Lower lobe of right lung (tissue), 2 donors: ENCODE measurements around the gene FGF14. TPM values are rescaled to one million over a fixed set of nuclear protein-coding genes. Genes with fewer than 3 reads are reported as not detected.
"Not testable (repeated sequence)": the region's sequence is repeated elsewhere in the genome, so short reads cannot be mapped to it uniquely, and the experiment has no call there.

ENCODE experiments used
- ATAC-seq, 2 donors: fragments of 200-7000 bp; cut with Tn5 transposase; one replicate each; pipeline ENCODE4 v1.9.1; 2020 to 2022; ENCODE audit warnings: mild to moderate bottlenecking in 2 of 2, moderate library complexity in 2 of 2
- DNase-seq: peaks from one replicate; pipeline ENCODE4 v3.0.0-alpha.2; 2020
- H3K27ac ChIP-seq: fragments of 200-600 bp; one replicate; pipeline ENCODE4 v1.8.0; 2022
- H3K27me3 ChIP-seq: fragments of 200-600 bp; one replicate; pipeline ENCODE4 v1.8.0; 2022; ENCODE audit warnings: low read depth
- H3K36me3 ChIP-seq: fragments of 200-600 bp; one replicate; pipeline ENCODE4 v1.8.0; 2022; ENCODE audit warnings: mild to moderate bottlenecking
- H3K4me1 ChIP-seq: fragments of 200-600 bp; one replicate; pipeline ENCODE4 v1.8.0; 2022
- H3K4me3 ChIP-seq: fragments of 200-600 bp; one replicate; pipeline ENCODE4 v1.8.0; 2022; ENCODE audit warnings: mild to moderate bottlenecking
- H3K9me3 ChIP-seq: fragments of 200-600 bp; one replicate; pipeline ENCODE4 v1.8.0; 2022
- CTCF ChIP-seq: fragments of 200-600 bp; IDR thresholded peaks from one replicate; pipeline ENCODE4 v1.8.0; 2022; ENCODE audit warnings: antibody characterized with exemption, mild to moderate bottlenecking
- intact Hi-C: fragments of 100-400 bp; cut with DNase I; formaldehyde crosslinking; loops from one replicate; pipeline ENCODE4 v1.11.0; 2022
- total RNA-seq: library from RNA; stranded (reverse); fragmentation: NEBNext Ultra II Directional; extraction: Animal tissue kit (Norgen Biotek cat#: 25700); gene quantifications from one replicate; pipeline ENCODE4 v1.2.1, GENCODE V29; 2021
- donor health status: DM: no; HTN: yes; CAD: no; lungs with severe emphysema.

Gene FGF14
- total RNA-seq, 1 donor from 2014 or later: 5.0 TPM

GRCh38 chr13:101846701-101847100 lies 555.1 kb downstream of the FGF14 start:
- intact Hi-C loops: no loop called here
- Histone ChIP-seq H3K9me3 (no peaks in the 10 kb centered on the region), H3K4me1 (no peaks in the 10 kb centered on the region), H3K36me3 (no peaks in the 10 kb centered on the region), H3K27me3 (no peaks in the 10 kb centered on the region), H3K4me3 (no peak overlapping the region), H3K27ac (no peak overlapping the region)
- ATAC-seq (no peak), DNase-seq (no peak)
- TF ChIP-seq CTCF: no peak

GRCh38 chr13:101846249-101846648 lies 555.6 kb downstream of the FGF14 start:
- Histone ChIP-seq H3K4me1 (no peaks in the 10 kb centered on the region), H3K27me3 (no peaks in the 10 kb centered on the region), H3K4me3 (no peak overlapping the region), H3K36me3 (no peaks in the 10 kb centered on the region), H3K27ac (no peak overlapping the region), H3K9me3 (no peaks in the 10 kb centered on the region)
- ATAC-seq (no peak), DNase-seq (no peak)
- no peak for TF ChIP-seq CTCF
- intact Hi-C loops: no loop called here

GRCh38 chr13:101845245-101846020 lies 556.4 kb downstream of the FGF14 start:
- no peak overlapping the region for H3K27ac ChIP-seq
- no peaks in the 10 kb centered on the region for H3K36me3 ChIP-seq
- ATAC-seq (no peak), DNase-seq (no peak)
- no peaks in the 10 kb centered on the region for H3K27me3 ChIP-seq
- TF ChIP-seq CTCF: no peak
- H3K9me3 ChIP-seq: no peaks in the 10 kb centered on the region
- no peaks in the 10 kb centered on the region for H3K4me1 ChIP-seq
- H3K4me3 ChIP-seq: no peak overlapping the region
- intact Hi-C loops: no loop called here

GRCh38 chr13:101841698-101842097 lies 560.1 kb downstream of the FGF14 start:
- Histone ChIP-seq H3K36me3 (no peaks in the 10 kb centered on the region), H3K27ac (no peak overlapping the region), H3K4me1 (no peaks in the 10 kb centered on the region), H3K9me3 (no peaks in the 10 kb centered on the region), H3K4me3 (no peak overlapping the region), H3K27me3 (no peaks in the 10 kb centered on the region)
- no peak for TF ChIP-seq CTCF
- ATAC-seq (no peak), DNase-seq (no peak)
- intact Hi-C loops: no loop called here

GRCh38 chr13:101838323-101838722 lies 563.5 kb downstream of the FGF14 start:
- Histone ChIP-seq H3K36me3 (no peaks in the 10 kb centered on the region), H3K4me1 (no peaks in the 10 kb centered on the region), H3K27me3 (no peaks in the 10 kb centered on the region), H3K27ac (no peak overlapping the region), H3K9me3 (no peaks in the 10 kb centered on the region), H3K4me3 (no peak overlapping the region)
- TF ChIP-seq CTCF: no peak
- ATAC-seq: no peak
- no peak for DNase-seq
- intact Hi-C loops: no loop called here

GRCh38 chr13:101837778-101838177 lies 564.1 kb downstream of the FGF14 start:
- DNase-seq, H3K9me3 ChIP-seq, intact Hi-C loops, H3K36me3 ChIP-seq, H3K4me1 ChIP-seq, H3K27ac ChIP-seq, H3K4me3 ChIP-seq, H3K27me3 ChIP-seq, ATAC-seq: not testable (repeated sequence)
